CD4-positive, alpha-beta T cell treated with Interleukin-1 beta for 1 hour (primary cell): ENCODE results near the gene ORC2.
"Not testable (repeated sequence)": the region's sequence is repeated elsewhere in the genome, so short reads cannot be mapped to it uniquely, and the experiment has no call there.

Source experiments
- DNase-seq, 2 donors: peaks; one replicate each; pipeline ENCODE4 v3.0.0-alpha.2; 2020 to 2022

The ORC2 gene

GRCh38 chr2:200930947-200931626, 32.4 kb downstream of the ORC2 start:
- no peak for DNase-seq

GRCh38 chr2:200929334-200930249, 33.9 kb downstream of the ORC2 start:
- no peak for DNase-seq

GRCh38 chr2:200922439-200922838, 41.0 kb downstream of the ORC2 start:
- no peak for DNase-seq

- no peak for DNase-seq
Observed at GRCh38 chr2:200913654-200914053, 49.8 kb downstream of the ORC2 start.

- no peak for DNase-seq
Observed at GRCh38 chr2:200909958-200910357, 53.5 kb downstream of the ORC2 start.

GRCh38 chr2:200905618-200906296, 57.7 kb downstream of the ORC2 start:
- DNase-seq: peak; percentile 57 to 59

GRCh38 chr2:200901459-200902072, 61.9 kb downstream of the ORC2 start:
- DNase-seq: peak; percentile 77 to 86

- no peak for DNase-seq
Observed at GRCh38 chr2:200899482-200899881, 64.0 kb downstream of the ORC2 start.

- DNase-seq: peak; percentile 97
Observed at GRCh38 chr2:200888704-200889625, 74.5 kb downstream of the ORC2 start, which contains the start of the genes NIF3L1 and PPIL3. NIF3L1 (plus strand) TSS chr2:200889371; CDS start chr2:200891944, 2,573 bp downstream. PPIL3 (minus strand) TSS chr2:200889077; CDS start chr2:200887615, 1,462 bp downstream.

- DNase-seq: not testable (repeated sequence)
Observed at GRCh38 chr2:200881715-200882249, 81.7 kb downstream of the ORC2 start.

GRCh38 chr2:200878289-200878880, 85.1 kb downstream of the ORC2 start:
- no peak for DNase-seq

GRCh38 chr2:200877443-200877842, 86.0 kb downstream of the ORC2 start:
- DNase-seq: no peak

GRCh38 chr2:200873560-200873959, 89.9 kb downstream of the ORC2 start:
- no peak for DNase-seq

GRCh38 chr2:200871151-200871550, 92.3 kb downstream of the ORC2 start:
- DNase-seq: no peak

- no peak for DNase-seq
Observed at GRCh38 chr2:200869014-200869413, 94.4 kb downstream of the ORC2 start.

- DNase-seq: peak; percentile 96 to 97
Observed at GRCh38 chr2:200864176-200865034, 99.1 kb downstream of the ORC2 start, which contains the start of gene CLK1. CLK1 (minus strand) TSS chr2:200864658; CDS start chr2:200861862, 2,796 bp downstream.

GRCh38 chr2:200863782-200864175, 99.7 kb downstream of the ORC2 start:
- DNase-seq: peak in 1 of 2 donors; percentile 31

GRCh38 chr2:200862532-200863000, 100.9 kb downstream of the ORC2 start:
- peak; percentile 61 to 78 for DNase-seq

- no peak for DNase-seq
Observed at GRCh38 chr2:200861617-200862155, 101.8 kb downstream of the ORC2 start.
